Thymus (tissue), 11 donors: ENCODE data around the gene TUBA1B. TPM values are rescaled to one million over a fixed set of nuclear protein-coding genes. Genes with fewer than 3 reads are reported as not detected.
"Not testable (repeated sequence)": the region's sequence is repeated elsewhere in the genome, so short reads cannot be mapped to it uniquely, and the experiment has no call there.

Source experiments
- DNase-seq, 9 donors: peaks; one replicate each; pipeline ENCODE4 v3.0.0-alpha.2; 2013; ENCODE audit warnings: low spot score in 9 of 9, low read depth in 6 of 9, missing footprints in 1 of 9
- H3K27ac ChIP-seq, 2 donors: one replicate each; pipeline ENCODE4 v1.5.1; 2013; ENCODE audit warnings: control low read depth in 1 of 2, low read depth in 1 of 2, low read length in 1 of 2, mild to moderate bottlenecking in 1 of 2, moderate library complexity in 1 of 2
- H3K27me3 ChIP-seq, 2 donors: one replicate each; pipeline ENCODE4 v1.5.1; 2013; ENCODE audit warnings: low read length in 1 of 2; ENCODE audit not compliant: control insufficient read depth in 2 of 2, insufficient read depth in 1 of 2
- H3K36me3 ChIP-seq, 2 donors: one replicate each; pipeline ENCODE4 v1.5.1; 2013; ENCODE audit warnings: low read length in 1 of 2, mild to moderate bottlenecking in 1 of 2, moderate library complexity in 1 of 2; ENCODE audit not compliant: control insufficient read depth in 2 of 2, insufficient read depth in 2 of 2
- H3K4me1 ChIP-seq, 2 donors: one replicate each; pipeline ENCODE4 v1.5.1; 2013; ENCODE audit warnings: low read length in 2 of 2; ENCODE audit not compliant: control insufficient read depth in 2 of 2, insufficient read depth in 2 of 2
- H3K4me3 ChIP-seq, 2 donors: one replicate each; pipeline ENCODE4 v1.5.1; 2013; ENCODE audit warnings: low read length in 2 of 2, control low read depth in 1 of 2, mild to moderate bottlenecking in 1 of 2
- H3K9me3 ChIP-seq, 2 donors: one replicate each; pipeline ENCODE4 v1.5.1; 2013; ENCODE audit warnings: low read length in 1 of 2, mild to moderate bottlenecking in 1 of 2; ENCODE audit not compliant: control insufficient read depth in 2 of 2, insufficient read depth in 1 of 2
- WGBS: extraction: QIAGEN DNeasy Blood & Tissue Kit; methylation state at CpG from one replicate; pipeline ENCODE4 v1.1.7; 2013; 5-methylcytosine and 5-hydroxymethylcytosine counted together
- polyA plus RNA-seq: library from polyadenylated mRNA; stranded (reverse); fragments of 200-250 nt; gene quantifications from one replicate; pipeline ENCODE4 v1.2.3, GENCODE V29; 2013
- total RNA-seq: library from RNA; stranded (reverse); fragments of 120-200 nt; gene quantifications from one replicate; pipeline ENCODE4 v1.2.4, GENCODE V29; 2013
- donor health status: healthy.

The TUBA1B gene
- total and polyA plus RNA-seq, 2 donors = 285 to 2,059 TPM

DNA sequence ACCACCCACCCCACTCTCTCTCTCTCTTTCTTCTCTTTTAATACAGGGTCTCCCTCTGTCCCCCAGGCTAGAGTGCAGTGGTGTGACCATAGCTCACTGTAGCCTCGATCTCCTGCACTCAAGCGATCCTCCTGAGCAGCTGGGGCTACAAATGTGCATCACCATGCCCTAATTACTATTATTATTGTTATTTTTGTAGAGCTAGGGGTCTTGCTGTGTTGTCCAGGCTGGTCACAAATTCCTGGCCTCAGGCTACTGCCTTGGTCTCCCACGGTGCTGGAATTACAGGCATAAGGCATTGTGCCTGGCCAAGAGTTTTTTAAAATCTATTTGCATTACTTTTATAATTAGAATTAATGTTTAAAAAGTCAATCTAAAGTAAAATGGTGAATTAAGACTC lies 23.0 kb upstream of the TUBA1B start:
- H3K27ac ChIP-seq = no peak overlapping the region
- DNase-seq = no peak
- H3K4me3 ChIP-seq = no peak overlapping the region
- no peaks in the 10 kb centered on the region for H3K27me3 ChIP-seq
- no peaks in the 10 kb centered on the region for H3K36me3 ChIP-seq
- 98% methylated on average over 3 of the region's 3 CpGs for WGBS
- H3K9me3 ChIP-seq = no peaks in the 10 kb centered on the region
- no peaks in the 10 kb centered on the region for H3K4me1 ChIP-seq

DNA sequence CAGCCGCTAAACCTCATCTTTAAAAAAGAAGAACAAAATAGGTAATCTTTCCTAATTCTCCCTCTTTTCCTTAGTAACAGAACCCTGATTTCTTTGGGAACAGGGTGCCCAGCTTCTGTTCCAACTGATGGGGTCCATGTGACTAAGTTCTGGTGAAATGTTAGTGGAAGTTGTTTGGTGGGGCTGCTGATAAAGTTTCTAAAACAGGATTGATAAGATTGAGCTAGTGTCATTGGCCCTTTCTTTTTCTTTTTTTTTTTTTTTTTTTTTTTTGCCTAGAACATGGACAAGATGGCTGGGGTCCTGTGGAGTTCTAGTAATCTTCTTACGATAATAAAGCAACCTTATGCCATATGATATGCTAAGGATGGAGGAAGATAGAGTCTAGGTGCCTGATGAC lies 16.2 kb upstream of the TUBA1B start:
- Histone ChIP-seq H3K4me3 (no peak overlapping the region), H3K27ac (no peak overlapping the region), H3K9me3 (no peaks in the 10 kb centered on the region), H3K4me1 (no peaks in the 10 kb centered on the region), H3K36me3 (no peaks in the 10 kb centered on the region), H3K27me3 (no peaks in the 10 kb centered on the region)
- 97% methylated on average over 2 of the region's 2 CpGs for WGBS
- DNase-seq = no peak

DNA sequence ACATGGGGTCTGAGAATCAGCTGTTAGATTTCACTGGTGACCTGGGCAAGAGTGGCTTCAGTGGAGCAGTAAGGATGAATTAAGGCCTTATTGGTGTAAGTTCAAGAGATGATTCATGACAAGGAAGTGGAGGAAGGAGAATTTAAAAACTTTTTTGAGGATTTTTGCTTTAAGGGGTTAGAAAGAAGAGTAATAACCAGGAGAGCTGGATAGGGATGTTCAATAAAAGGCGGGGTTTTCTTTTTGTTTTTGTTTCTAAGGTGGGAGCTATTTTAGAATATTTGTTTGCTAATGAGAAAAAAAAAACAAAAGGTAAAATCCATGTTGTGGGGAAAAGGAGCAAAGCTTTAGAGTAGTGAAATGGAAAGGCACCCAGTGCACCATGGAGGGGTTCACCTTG lies 15.2 kb upstream of the TUBA1B start:
- no peak overlapping the region for H3K4me3 ChIP-seq
- no peaks in the 10 kb centered on the region for H3K27me3 ChIP-seq
- H3K4me1 ChIP-seq = no peaks in the 10 kb centered on the region
- no peaks in the 10 kb centered on the region for H3K36me3 ChIP-seq
- no peaks in the 10 kb centered on the region for H3K9me3 ChIP-seq
- H3K27ac ChIP-seq = no peak overlapping the region
- 98% methylated on average over 1 of the region's 1 CpG for WGBS
- no peak for DNase-seq

DNA sequence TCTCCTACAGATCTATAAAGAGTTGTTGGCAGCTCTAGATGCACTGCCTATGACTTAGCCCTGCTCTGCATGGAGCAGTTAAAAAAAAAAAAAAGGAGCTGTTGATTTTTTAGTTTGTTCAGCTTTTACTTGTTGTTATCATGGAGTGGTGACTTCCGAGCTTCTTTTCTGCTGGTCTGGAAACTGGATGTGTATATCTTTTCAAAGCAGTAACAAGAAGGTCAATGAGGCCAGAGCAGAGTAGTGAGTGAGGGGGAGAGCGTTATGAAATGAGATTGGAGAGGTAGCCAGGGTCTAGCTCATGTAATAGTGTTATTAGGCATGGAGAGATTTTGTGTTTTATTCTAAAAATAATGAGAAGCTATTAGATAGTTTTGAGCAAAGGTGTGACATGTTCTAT lies 13.2 kb upstream of the TUBA1B start:
- no peaks in the 10 kb centered on the region for H3K36me3 ChIP-seq
- DNase-seq = no peak
- H3K27me3 ChIP-seq = no peaks in the 10 kb centered on the region
- no peak overlapping the region for H3K27ac ChIP-seq
- H3K9me3 ChIP-seq = no peaks in the 10 kb centered on the region
- H3K4me3 ChIP-seq = no peak overlapping the region
- no peaks in the 10 kb centered on the region for H3K4me1 ChIP-seq
- WGBS = 97% methylated on average over 2 of the region's 2 CpGs

DNA sequence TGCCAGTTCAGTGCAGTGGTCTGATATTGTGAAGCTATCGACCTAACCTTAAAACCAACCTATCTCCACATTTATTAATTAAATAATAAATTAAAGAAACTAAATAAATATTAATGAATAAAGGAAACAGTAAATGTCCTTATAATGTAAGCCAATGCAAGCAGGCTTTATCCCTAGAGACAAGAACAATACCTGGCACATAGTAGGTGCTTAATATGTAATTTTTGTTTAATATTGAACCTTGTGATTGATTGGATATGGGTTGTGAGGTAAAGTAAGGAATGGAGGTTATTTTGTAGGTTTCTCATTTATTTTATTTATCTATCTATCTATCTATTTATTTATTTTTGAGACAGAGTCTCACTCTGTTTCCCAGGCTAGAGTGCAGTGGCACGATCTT lies 7.8 kb upstream of the TUBA1B start:
- over 99% methylated on average over 2 of the region's 2 CpGs for WGBS
- no peak overlapping the region for H3K27ac ChIP-seq
- no peaks in the 10 kb centered on the region for H3K27me3 ChIP-seq
- no peaks in the 10 kb centered on the region for H3K36me3 ChIP-seq
- H3K9me3 ChIP-seq = no peaks in the 10 kb centered on the region
- no peak overlapping the region for H3K4me3 ChIP-seq
- DNase-seq = no peak
- H3K4me1 ChIP-seq = no peaks in the 10 kb centered on the region

DNA sequence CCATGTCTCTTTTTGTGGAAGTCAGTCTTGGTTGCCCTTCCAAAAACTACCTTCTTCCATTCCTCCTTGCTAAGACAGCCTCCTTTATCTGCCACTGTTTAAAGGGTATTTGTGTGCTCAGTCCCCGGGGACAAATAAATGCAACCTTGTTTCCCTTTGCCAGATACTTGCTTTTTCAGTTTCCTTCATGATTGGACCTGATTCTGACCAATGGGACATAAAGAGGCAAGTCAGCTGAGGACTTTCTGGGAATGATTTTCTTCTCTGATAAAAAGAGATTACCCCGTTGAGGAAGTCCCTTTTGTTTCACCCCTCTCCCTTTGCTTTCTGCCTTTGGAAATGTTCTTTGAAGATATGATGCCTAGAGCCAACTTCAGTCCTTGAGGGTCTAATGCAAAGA lies 7.4 kb upstream of the TUBA1B start:
- H3K27me3 ChIP-seq = no peaks in the 10 kb centered on the region

DNA sequence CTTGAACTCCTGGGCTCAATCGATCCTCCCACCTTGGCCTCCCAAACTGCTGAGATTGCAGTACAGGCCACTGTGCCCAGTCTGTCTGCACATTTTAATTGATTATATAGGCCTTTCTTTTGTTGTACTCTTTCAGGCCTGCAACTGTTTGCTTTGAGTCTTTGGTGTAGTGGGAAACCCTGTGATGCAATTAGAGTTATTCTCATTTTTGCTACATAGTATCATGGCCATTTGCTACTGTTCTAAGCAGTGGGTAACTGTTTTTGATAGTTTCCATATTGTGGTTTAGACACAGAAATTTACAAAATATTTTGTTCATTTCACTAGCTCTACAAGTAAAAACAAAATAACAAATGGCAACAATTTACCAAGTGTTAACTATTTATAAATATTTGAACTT lies 6.3 kb upstream of the TUBA1B start:
- no peak for DNase-seq
- WGBS = 98% methylated on average over 1 of the region's 1 CpG

More for the DNA sequence above, 7.4 kb upstream of the TUBA1B start:
- H3K4me1 ChIP-seq = peaks cover 0 to 2% of the 10 kb centered on the region in 2 donors
- no peaks in the 10 kb centered on the region for H3K9me3 ChIP-seq
- no peak overlapping the region for H3K4me3 ChIP-seq
- DNase-seq = no peak
- 80% methylated on average over 2 of the region's 2 CpGs for WGBS
- H3K27ac ChIP-seq = no peak overlapping the region
- no peaks in the 10 kb centered on the region for H3K36me3 ChIP-seq

DNA sequence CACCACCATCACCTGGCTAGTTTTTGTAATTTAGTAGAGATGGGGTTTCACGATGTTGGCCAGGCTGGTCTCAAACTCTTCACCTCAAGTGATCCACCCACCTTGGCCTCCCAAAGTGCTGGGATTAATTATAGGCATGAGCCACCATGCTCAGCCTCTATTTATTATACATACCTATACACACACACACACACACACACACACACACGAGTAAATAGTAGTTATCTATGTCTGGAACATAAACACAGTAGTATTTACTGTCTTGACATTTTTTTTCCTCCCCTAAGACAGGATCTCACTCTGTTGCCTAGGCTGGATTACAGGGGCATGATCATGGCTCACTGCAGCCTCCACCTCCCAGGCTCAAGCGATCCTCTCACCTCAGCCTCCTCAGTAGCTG lies 5.8 kb upstream of the TUBA1B start:
- H3K4me1 ChIP-seq, H3K27ac ChIP-seq, H3K4me3 ChIP-seq, H3K9me3 ChIP-seq, H3K27me3 ChIP-seq, H3K36me3 ChIP-seq, DNase-seq: not testable (repeated sequence)
- WGBS = 96% methylated on average over 3 of the region's 3 CpGs

More for the DNA sequence above, 6.3 kb upstream of the TUBA1B start:
- H3K27ac ChIP-seq = no peak overlapping the region
- H3K4me3 ChIP-seq = no peak overlapping the region
- no peaks in the 10 kb centered on the region for H3K27me3 ChIP-seq
- no peaks in the 10 kb centered on the region for H3K36me3 ChIP-seq
- peaks cover 3% of the 10 kb centered on the region in 2 donors for H3K4me1 ChIP-seq
- no peaks in the 10 kb centered on the region for H3K9me3 ChIP-seq

DNA sequence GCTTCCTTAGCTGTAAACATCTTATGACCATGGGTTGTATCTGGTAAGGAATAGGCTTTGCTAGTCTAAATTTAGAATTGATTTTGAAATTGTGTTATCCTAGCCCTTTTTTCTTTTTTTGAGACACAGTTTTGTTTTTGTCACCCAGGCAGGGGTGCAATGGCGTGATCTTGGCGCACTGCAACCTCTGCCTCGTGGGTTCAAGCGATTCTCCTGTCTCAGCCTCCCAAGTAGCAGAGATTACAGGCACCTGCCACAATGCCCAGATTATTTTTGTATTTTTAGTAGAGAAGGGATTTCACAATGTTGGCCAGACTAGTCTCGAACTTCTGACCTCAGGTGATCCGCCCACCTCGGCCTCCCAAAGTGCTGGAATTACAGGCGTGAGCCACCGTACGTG lies 2.4 kb upstream of the TUBA1B start:
- WGBS = 96% methylated on average over 10 of the region's 10 CpGs
- H3K27ac ChIP-seq = no peak overlapping the region
- peaks cover 10 to 20% of the 10 kb centered on the region in 2 donors for H3K36me3 ChIP-seq
- no peaks in the 10 kb centered on the region for H3K9me3 ChIP-seq
- no peak for DNase-seq
- H3K4me1 ChIP-seq = peaks cover 13 to 22% of the 10 kb centered on the region in 2 donors
- no peaks in the 10 kb centered on the region for H3K27me3 ChIP-seq
- no peak overlapping the region for H3K4me3 ChIP-seq

DNA sequence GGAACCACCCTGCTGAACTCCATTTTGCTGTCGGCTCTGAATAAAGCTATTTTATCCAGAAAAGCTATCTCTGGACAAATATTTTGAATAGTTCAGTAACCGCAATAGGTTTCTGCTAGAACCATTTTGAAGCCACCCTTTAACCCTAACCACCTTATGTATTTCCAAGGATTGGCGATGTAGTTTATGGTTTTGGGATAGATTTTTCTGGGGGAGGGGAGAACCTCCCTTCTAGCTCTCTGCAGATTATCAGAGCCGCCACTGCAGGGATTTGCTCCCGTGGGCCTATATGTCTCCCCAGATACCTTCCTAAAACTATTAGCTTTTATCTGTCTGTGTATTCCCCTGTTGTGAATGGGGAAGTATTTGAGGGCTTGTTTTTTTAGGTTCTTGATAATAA lies 1.8 kb upstream of the TUBA1B start:
- no peak overlapping the region for H3K27ac ChIP-seq
- no peak for DNase-seq

More for the DNA sequence above, 1.8 kb upstream of the TUBA1B start:
- peaks cover 12 to 22% of the 10 kb centered on the region in 2 donors for H3K36me3 ChIP-seq
- no peak overlapping the region for H3K4me3 ChIP-seq
- peaks cover 13 to 22% of the 10 kb centered on the region in 2 donors for H3K4me1 ChIP-seq
- 90% methylated on average over 5 of the region's 5 CpGs for WGBS
- H3K27me3 ChIP-seq = no peaks in the 10 kb centered on the region
- no peaks in the 10 kb centered on the region for H3K9me3 ChIP-seq
